A549 (cell line): Measurements from ENCODE around the gene ADAMTS16.

ENCODE experiments used
- CEBPB ChIP-seq, 2 experiments: fragments of >200 bp in 1 of 2; sonication (Bioruptor Twin) in 1 of 2; formaldehyde crosslinking in 1 of 2; IDR thresholded peaks; 2 replicates each; pipeline ENCODE4 v1.6.1; 2012 to 2016
- EP300 ChIP-seq, 2 experiments: fragments of >200 bp; sonication (Bioruptor Twin); formaldehyde crosslinking; IDR thresholded peaks; 2 replicates in 1 of 2; 3 replicates in 1 of 2; pipeline ENCODE4 v1.6.1; 2016 to 2017
- ESRRA ChIP-seq: fragments of 150-350 bp; IDR thresholded peaks from 2 replicates; pipeline ENCODE4 v1.6.1; 2014; ENCODE audit warnings: mild to moderate bottlenecking, low read length, borderline replicate concordance
- POLR2A ChIP-seq: IDR thresholded peaks from 2 replicates; pipeline ENCODE4 v1.6.1; 2012; ENCODE audit warnings: mild to moderate bottlenecking, low read length
- TF ChIP-seq, protein P1 (sequence below): fragments of >200 bp; sonication (Bioruptor Twin); formaldehyde crosslinking; IDR thresholded peaks from 3 replicates; pipeline ENCODE4 v1.5.1; 2016

DNA sequence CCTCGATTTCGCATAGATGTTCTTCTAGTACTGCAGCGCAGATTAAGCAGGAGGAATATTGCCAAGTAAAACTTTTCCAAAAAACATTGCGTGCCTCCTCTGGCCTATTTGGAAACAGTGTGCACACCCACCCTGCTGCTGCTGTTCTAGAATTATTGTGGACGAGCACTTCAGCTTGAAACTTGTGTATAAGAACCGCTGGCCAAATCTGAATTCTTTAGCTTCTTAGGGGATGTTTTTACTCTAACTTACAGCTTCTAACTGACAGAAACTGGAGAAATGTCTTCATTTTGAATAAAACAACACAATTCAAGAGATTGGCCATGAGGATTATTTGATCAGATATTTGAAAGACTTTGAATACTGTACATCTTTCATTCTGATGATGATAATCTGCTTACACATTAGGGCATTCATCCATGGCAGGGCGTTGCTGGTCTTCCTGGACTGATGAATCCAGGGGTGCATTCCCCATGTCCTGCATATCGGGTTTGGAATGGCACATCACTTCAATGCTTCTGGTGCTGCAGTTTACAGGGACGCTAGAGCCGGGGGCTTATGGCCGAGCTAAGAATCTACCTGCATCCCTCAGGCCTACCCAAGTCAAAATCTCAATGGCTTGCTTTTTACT, 6.5 kb downstream of the ADAMTS16 start:
- no peak for TF ChIP-seq ESRRA
- no peak for TF ChIP-seq POLR2A
- no peak for TF ChIP-seq EP300 (IDR thresholded peaks at IDR 0.05)
- TF ChIP-seq, protein P1, sequence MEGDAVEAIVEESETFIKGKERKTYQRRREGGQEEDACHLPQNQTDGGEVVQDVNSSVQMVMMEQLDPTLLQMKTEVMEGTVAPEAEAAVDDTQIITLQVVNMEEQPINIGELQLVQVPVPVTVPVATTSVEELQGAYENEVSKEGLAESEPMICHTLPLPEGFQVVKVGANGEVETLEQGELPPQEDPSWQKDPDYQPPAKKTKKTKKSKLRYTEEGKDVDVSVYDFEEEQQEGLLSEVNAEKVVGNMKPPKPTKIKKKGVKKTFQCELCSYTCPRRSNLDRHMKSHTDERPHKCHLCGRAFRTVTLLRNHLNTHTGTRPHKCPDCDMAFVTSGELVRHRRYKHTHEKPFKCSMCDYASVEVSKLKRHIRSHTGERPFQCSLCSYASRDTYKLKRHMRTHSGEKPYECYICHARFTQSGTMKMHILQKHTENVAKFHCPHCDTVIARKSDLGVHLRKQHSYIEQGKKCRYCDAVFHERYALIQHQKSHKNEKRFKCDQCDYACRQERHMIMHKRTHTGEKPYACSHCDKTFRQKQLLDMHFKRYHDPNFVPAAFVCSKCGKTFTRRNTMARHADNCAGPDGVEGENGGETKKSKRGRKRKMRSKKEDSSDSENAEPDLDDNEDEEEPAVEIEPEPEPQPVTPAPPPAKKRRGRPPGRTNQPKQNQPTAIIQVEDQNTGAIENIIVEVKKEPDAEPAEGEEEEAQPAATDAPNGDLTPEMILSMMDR, result no peak
- no peak for TF ChIP-seq CEBPB (IDR thresholded peaks at IDR 0.05)
